HG03103 (cell line): ENCODE results near the gene MSMB.
"Not testable (repeated sequence)": the region's sequence is repeated elsewhere in the genome, so short reads cannot be mapped to it uniquely, and the experiment has no call there.

Experiments used
- ATAC-seq: cut with Tn5 transposase; IDR thresholded peaks from one replicate; pipeline ENCODE4 v1.9.1; 2021; ENCODE audit warnings: low read depth; ENCODE audit not compliant: unreplicated experiment

Gene MSMB, protein sequence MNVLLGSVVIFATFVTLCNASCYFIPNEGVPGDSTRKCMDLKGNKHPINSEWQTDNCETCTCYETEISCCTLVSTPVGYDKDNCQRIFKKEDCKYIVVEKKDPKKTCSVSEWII

GRCh38 chr10:46046261-46046660 lies at the start of gene MSMB:
TSS of gene MSMB (minus strand) at chr10:46046269. CDS start at chr10:46046237, 32 bp downstream.
- no peak for ATAC-seq

- ATAC-seq, result no peak
These were observed 49.1 kb upstream of the MSMB start for GRCh38 chr10:46094931-46095750.

GRCh38 chr10:46094197-46094500 lies 48.1 kb upstream of the MSMB start:
- no peak for ATAC-seq

DNA sequence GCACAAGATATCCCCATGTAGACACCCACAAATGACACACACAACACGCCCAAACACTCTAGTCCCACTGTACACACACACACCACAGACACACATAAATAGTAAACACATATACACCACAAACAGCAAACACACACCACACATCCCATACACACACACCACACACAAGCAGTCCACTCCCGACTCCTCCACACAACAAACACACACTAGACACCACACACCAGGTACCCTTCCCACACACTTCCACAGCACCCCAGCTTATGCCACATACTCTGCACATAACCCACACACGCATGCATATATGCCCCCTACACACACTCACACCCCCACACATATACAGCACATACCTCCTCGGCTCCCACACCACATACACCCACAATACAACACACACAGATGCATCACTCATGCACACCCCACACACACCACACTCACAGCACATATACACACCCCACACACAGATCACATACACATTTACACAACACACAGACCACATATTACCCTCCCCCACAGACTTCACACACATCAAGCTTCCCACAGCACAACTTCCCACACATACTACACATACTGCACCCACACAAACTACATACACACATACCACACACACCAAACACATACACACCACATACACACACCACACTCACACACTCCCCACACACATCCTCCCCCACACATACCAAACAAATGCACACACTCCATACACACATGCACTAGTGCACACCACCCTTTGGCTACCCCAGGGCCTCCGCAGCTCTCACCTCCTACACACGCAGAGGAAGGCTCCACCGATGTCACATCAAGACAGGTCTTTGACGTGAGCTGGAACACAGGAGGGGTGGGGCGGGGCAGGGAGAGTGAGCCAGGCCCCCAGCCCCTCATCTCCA lies 47.5 kb upstream of the MSMB start:
- ATAC-seq, result not testable (repeated sequence)

DNA sequence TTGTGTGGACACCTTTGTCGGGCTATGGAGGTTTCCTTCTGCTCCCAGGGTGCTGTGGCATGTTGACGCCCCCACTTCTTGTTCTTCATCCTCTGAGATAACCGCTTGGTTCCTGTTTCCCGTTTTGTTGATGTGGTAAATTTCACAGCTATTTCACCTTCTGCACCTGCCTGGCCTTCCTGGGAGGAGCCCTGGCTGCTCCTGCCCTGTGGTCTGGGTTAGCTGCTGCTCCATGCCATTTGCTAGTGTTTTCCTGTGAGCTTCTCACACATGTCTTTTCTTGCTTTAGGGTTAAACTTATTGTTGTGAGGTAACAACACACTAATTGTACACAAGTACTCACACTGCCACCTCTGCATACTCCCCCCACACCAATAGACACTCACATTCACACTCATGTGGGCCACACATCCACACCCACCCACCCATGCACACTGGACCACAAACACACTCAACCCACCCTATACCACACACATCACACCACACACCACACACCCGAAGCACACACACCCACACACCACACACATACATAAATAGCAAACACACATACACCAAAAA lies 46.5 kb upstream of the MSMB start:
- ATAC-seq, result no peak

DNA sequence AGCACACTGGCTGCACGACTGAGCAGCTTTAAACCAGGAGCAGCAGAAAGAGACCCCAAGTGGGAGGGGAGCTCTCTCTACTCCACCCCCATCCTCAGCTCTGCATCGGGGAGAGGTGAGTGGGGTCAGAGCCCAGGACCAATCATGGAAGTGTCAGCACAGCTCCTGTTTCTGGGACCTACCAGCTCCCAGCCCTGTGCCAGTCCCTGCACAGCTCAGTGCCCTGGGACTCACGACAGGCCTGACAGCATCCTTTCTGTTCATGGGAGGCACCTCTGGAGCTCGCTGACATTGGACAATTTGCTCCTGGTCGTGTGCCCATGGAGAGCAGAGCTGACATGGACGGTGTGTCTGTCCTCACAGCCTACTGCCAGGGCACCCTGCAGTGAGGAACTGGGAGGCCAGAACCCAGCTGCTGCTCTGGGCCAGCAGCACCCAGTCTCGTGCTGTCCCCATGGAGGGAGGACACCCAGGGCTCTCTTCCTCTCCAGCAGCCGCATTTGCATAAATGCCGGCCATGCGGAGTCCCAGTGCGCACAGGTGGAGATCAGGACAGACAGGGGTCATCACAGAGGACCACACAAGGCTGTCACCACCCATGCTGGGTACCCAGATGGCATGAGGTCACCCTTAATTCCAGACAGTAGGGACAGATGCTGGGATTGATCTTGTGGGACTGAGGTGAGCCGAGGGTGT lies 45.9 kb upstream of the MSMB start:
- no peak for ATAC-seq

- no peak for ATAC-seq
These were observed 45.2 kb upstream of the MSMB start for GRCh38 chr10:46091080-46091827.

GRCh38 chr10:46090258-46090812 lies 44.3 kb upstream of the MSMB start:
- ATAC-seq, result no peak

- ATAC-seq, result not testable (repeated sequence)
These were observed 41.3 kb upstream of the MSMB start for GRCh38 chr10:46087381-46087780.

GRCh38 chr10:46084321-46085165 lies 38.5 kb upstream of the MSMB start:
- no peak for ATAC-seq

DNA sequence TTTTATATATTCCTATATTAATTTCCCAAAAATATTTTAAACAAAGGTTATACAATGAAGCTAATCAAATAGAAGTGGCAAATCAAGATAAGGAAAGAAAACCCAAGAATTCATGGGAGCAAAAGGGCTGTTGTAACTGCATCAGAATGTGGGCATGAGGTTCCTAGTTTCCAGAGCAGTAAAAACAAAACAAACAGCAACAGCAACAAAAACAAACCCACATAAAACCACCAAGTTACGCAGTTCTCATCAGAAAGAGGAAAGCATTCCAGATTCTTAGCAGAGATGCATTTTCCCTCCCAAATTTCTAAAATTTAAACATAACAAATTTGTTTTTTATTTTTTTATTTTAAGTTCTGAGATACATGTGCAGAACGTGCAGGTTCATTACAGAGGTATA lies 34.8 kb upstream of the MSMB start:
- ATAC-seq, result no peak

GRCh38 chr10:46079831-46080585 lies 33.9 kb upstream of the MSMB start:
- no peak for ATAC-seq

- ATAC-seq, result no peak
These were observed 31.8 kb upstream of the MSMB start for GRCh38 chr10:46077731-46078413.

- no peak for ATAC-seq
These were observed 31.1 kb upstream of the MSMB start for GRCh38 chr10:46077141-46077554.

GRCh38 chr10:46075869-46076268 lies 29.8 kb upstream of the MSMB start:
- no peak for ATAC-seq

GRCh38 chr10:46074196-46074946 lies 28.3 kb upstream of the MSMB start:
- no peak for ATAC-seq

GRCh38 chr10:46073564-46073963 lies 27.5 kb upstream of the MSMB start:
- no peak for ATAC-seq
